Measurements from ENCODE around the gene NUTM2A. TPM values are rescaled to one million over a fixed set of nuclear protein-coding genes. Genes with fewer than 3 reads are reported as not detected.
"Not testable (repeated sequence)": the region's sequence is repeated elsewhere in the genome, so short reads cannot be mapped to it uniquely, and the experiment has no call there.

NUTM2A gene
- polyA plus RNA-seq, 1 donor = 3.6 TPM

- DNase-seq = not testable (repeated sequence)
These were observed 22.1 kb downstream of the NUTM2A start for GRCh38 chr10:87247335-87247734.

- not testable (repeated sequence) for DNase-seq
These were observed 23.6 kb downstream of the NUTM2A start for GRCh38 chr10:87248818-87249353.

- DNase-seq = not testable (repeated sequence)
These were observed 55.6 kb downstream of the NUTM2A start for GRCh38 chr10:87280749-87281392.

Other genes starting within 250 kb of the NUTM2A start
- gene FAM25A, start 205.2 kb upstream of the NUTM2A start, polyA plus RNA-seq (ENCODE audit: insufficient read length) = not detected
- gene GLUD1, start 130.6 kb upstream of the NUTM2A start, polyA plus RNA-seq (ENCODE audit: insufficient read length) = 192 TPM
- gene SHLD2, start 130.2 kb upstream of the NUTM2A start, polyA plus RNA-seq (ENCODE audit: insufficient read length) = 52.6 TPM
- gene NUTM2D, start 132.3 kb downstream of the NUTM2A start, polyA plus RNA-seq (ENCODE audit: insufficient read length) = 12.7 TPM